ENCODE measurements around the gene TRIM38. TPM values are rescaled to one million over a fixed set of nuclear protein-coding genes. Genes with fewer than 3 reads are reported as not detected.

Gene TRIM38
- total RNA-seq, 1 experiment from 2014 or later = 0.70 TPM

- no peaks in the 10 kb centered on the region for H3K36me3 ChIP-seq (ENCODE audit: control insufficient read depth, insufficient read depth, low read length)
- CTCF ChIA-PET = interaction anchor here (0.6 to 1.5 kb wide), 3 partner anchors 15 to 24 kb away, joined by 3 to 4 read pairs (median 4); no protein-coding TSS in a partner anchor
- Mint-ChIP-seq H3K4me3 (ENCODE audit: unreplicated experiment) (no peak overlapping the region), H3K27ac (ENCODE audit: unreplicated experiment) (no peak overlapping the region), H3K4me1 (ENCODE audit: low read depth, unreplicated experiment) (no peaks in the 10 kb centered on the region), H3K36me3 (ENCODE audit: insufficient read depth, unreplicated experiment) (peaks cover 7% of the 10 kb centered on the region), H3K27me3 (ENCODE audit: insufficient read depth, unreplicated experiment) (no peaks in the 10 kb centered on the region), H3K9me3 (ENCODE audit: unreplicated experiment) (no peaks in the 10 kb centered on the region)
- no peak overlapping the region for H3K4me3 ChIP-seq (ENCODE audit: low read depth, low read length)
- peaks cover 7% of the 10 kb centered on the region for H3K4me1 ChIP-seq
- no peaks in the 10 kb centered on the region for H3K9me3 ChIP-seq
- intact Hi-C loops (cut with micrococcal nuclease; ENCODE audit: unreplicated experiment) = no loop called here
- POLR2A ChIA-PET = interaction anchor here (0.8 to 1.4 kb wide), 2 partner anchors 9 to 16 kb away, joined by 3 to 4 read pairs; a partner anchor contains a TSS
- no peaks in the 10 kb centered on the region for H3K27me3 ChIP-seq (replicated peaks; ENCODE audit: control insufficient read depth, insufficient read depth, low read length)
- BruUV-seq (replicated peaks) = no TSS peak
- TF ChIP-seq CTCF (IDR thresholded peaks at IDR 0.05; ENCODE audit: insufficient read depth in 1 of 2, low read depth in 1 of 2, low read length in 1 of 2, severe bottlenecking in 1 of 2, unreplicated experiment in 1 of 2) = no peak
- no peak for DNase-seq
These were observed 53.8 kb downstream of the TRIM38 start for GRCh38 chr6:26016245-26016962.

- no peak for DNase-seq
- ChIA-PET CTCF (interaction anchor here (1.0 kb wide), 1 partner anchor 20 kb away, joined by 3 read pairs; no protein-coding TSS in a partner anchor), POLR2A (interaction anchor here (0.8 to 1.4 kb wide), 2 partner anchors 8 to 15 kb away, joined by 3 to 4 read pairs; a partner anchor contains a TSS)
- no peaks in the 10 kb centered on the region for H3K9me3 ChIP-seq
- no peak overlapping the region for H3K4me3 ChIP-seq (ENCODE audit: low read depth, low read length)
- H3K4me1 ChIP-seq = peaks cover 7% of the 10 kb centered on the region
- intact Hi-C loops (cut with micrococcal nuclease; ENCODE audit: unreplicated experiment) = no loop called here
- Mint-ChIP-seq H3K36me3 (ENCODE audit: insufficient read depth, unreplicated experiment) (peaks cover 14% of the 10 kb centered on the region), H3K4me1 (ENCODE audit: low read depth, unreplicated experiment) (no peaks in the 10 kb centered on the region), H3K27me3 (ENCODE audit: insufficient read depth, unreplicated experiment) (no peaks in the 10 kb centered on the region), H3K9me3 (ENCODE audit: unreplicated experiment) (no peaks in the 10 kb centered on the region), H3K4me3 (ENCODE audit: unreplicated experiment) (no peak overlapping the region), H3K27ac (ENCODE audit: unreplicated experiment) (no peak overlapping the region)
- H3K27me3 ChIP-seq (replicated peaks; ENCODE audit: control insufficient read depth, insufficient read depth, low read length) = no peaks in the 10 kb centered on the region
- no peak for TF ChIP-seq CTCF (IDR thresholded peaks at IDR 0.05; ENCODE audit: insufficient read depth in 1 of 2, low read depth in 1 of 2, low read length in 1 of 2, severe bottlenecking in 1 of 2, unreplicated experiment in 1 of 2)
- H3K36me3 ChIP-seq (ENCODE audit: control insufficient read depth, insufficient read depth, low read length) = no peaks in the 10 kb centered on the region
- BruUV-seq (replicated peaks) = no TSS peak
These were observed 54.5 kb downstream of the TRIM38 start for GRCh38 chr6:26016963-26017631.

- Mint-ChIP-seq H3K36me3 (ENCODE audit: insufficient read depth, unreplicated experiment) (peaks cover 14% of the 10 kb centered on the region), H3K27me3 (ENCODE audit: insufficient read depth, unreplicated experiment) (no peaks in the 10 kb centered on the region), H3K4me1 (ENCODE audit: low read depth, unreplicated experiment) (no peaks in the 10 kb centered on the region), H3K9me3 (ENCODE audit: unreplicated experiment) (no peaks in the 10 kb centered on the region), H3K4me3 (ENCODE audit: unreplicated experiment) (no peak overlapping the region), H3K27ac (ENCODE audit: unreplicated experiment) (no peak overlapping the region)
- Histone ChIP-seq H3K36me3 (ENCODE audit: control insufficient read depth, insufficient read depth, low read length) (no peaks in the 10 kb centered on the region), H3K4me1 (peaks cover 7% of the 10 kb centered on the region), H3K9me3 (no peaks in the 10 kb centered on the region), H3K27me3 (replicated peaks; ENCODE audit: control insufficient read depth, insufficient read depth, low read length) (no peaks in the 10 kb centered on the region), H3K4me3 (ENCODE audit: low read depth, low read length) (no peak overlapping the region)
- POLR2A ChIA-PET = no interaction called here
- no TSS peak for BruUV-seq (replicated peaks)
- CTCF ChIA-PET = no interaction called here
- TF ChIP-seq CTCF (IDR thresholded peaks at IDR 0.05; ENCODE audit: insufficient read depth in 1 of 2, low read depth in 1 of 2, low read length in 1 of 2, severe bottlenecking in 1 of 2, unreplicated experiment in 1 of 2) = no peak
- intact Hi-C loops (cut with micrococcal nuclease; ENCODE audit: unreplicated experiment) = no loop called here
- DNase-seq = no peak
These were observed 55.0 kb downstream of the TRIM38 start for GRCh38 chr6:26017632-26017966.
